Stimulated activated CD8-positive, alpha-beta memory T cell treated with anti-CD3 and anti-CD28 coated beads, Interleukin-15, amount 100 ng/mL, for 1 hour (primary cell): Measurements from ENCODE around the gene SYTL2.
"Not testable (repeated sequence)": the region's sequence is repeated elsewhere in the genome, so short reads cannot be mapped to it uniquely, and the experiment has no call there.

ENCODE experiments used
- DNase-seq: peaks from one replicate; pipeline ENCODE4 v3.0.0-alpha.2; 2020; ENCODE audit warnings: low read depth

Gene SYTL2

DNA sequence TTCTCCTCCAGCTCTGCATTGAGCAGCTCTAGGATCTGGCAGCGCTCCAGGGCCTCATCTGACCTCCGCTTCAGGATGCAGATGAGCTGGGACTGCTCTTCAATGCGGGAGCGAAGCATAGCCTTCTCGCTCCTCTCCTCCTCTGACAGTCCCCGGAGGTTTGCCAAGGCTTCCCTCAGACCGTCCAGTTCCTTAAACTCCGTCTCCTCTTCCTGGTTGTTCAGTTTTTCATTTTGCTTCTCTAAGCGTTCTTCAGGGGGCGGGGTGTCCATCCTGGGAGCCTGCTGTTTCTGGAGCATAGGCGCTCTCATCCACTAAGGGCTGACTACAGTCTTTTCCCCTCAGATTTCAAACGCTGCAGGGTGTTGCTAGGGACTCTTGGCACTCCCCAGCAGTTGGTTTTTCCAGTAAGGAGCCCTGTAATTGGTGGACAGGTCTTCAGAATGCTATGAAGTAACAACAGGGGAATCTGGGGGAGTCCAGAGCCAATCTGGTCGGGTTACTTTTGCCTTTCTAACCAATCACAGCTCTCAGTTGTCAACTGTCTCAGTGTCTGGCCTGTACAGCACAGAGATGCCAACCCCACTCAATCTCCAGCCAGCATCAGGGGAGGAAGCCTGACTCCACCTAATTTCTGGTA is 125.0 kb downstream of the SYTL2 start, which contains the start of gene CCDC89:
Gene CCDC89 (minus strand): TSS at position 376 of the 640 bp plus-strand sequence. CDS start 65 bp downstream, at position 311.
- DNase-seq: no peak

GRCh38 chr11:85685125-85685819 is 125.7 kb downstream of the SYTL2 start:
- no peak for DNase-seq

DNA sequence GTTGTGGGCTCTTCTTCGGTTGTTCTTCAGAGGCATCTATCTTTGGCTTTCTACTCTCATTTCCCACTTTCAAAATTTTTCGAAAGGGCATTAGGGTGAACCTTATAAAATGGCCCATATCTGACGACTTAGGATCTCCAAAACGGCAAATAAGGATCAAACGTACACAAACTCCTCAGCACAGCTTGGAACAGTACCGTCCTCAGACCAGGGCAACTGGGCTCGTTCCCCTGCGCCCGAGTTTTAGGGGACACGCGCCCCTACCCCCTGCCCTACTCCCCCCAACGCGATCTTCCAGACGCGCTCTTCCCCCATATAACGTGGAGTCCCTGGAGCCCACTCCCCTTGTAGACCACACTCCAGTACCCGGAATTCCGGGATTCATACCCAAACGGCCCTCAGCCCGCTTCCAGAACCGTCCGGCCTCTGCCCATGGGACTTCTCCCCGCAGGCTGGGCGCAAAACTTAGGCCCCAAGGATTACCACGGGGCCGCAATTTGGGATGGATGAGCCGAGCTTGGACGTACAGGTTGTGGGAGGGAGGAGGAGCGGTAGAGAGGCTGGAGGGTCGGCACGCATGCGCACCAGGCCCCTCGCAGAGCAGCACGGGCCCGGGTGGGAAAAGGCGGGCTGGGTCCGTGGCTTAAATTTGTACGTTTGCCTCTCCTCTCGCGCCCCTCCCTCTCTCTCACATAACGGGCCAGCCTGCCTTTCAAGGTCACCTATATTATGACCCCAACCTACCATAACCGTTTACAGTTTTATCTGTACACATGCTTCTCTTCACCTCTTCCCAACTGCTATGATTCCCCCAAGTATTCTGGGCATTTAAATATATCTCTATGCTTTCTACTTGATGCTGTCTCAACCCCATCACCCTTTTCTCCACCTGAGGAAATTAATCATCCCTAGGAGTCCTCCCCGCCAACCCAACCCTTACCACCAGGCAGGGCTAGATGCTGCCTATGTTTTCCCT is 128.3 kb downstream of the SYTL2 start:
- DNase-seq: peak; percentile 9

DNA sequence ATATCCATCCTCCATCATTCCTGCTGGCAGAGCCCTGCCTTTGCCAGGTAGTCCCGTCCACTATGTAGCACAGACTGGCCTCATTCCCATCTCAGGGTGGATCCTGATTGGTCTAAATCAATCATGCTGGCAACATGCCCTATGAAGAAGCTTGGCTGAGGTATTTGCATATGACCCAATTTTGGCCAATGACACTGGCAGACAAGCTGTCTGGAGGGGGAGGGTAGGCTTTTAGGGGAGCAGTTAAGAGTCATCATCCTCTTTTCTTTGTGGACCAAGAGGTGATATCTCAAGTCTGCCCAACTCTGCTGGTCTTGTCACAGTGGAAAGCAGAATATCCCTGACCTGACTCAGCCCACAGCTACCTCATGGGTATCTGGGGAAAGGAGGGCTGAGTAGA is 130.0 kb downstream of the SYTL2 start:
- DNase-seq: no peak

- DNase-seq: no peak
Measured at GRCh38 chr11:85679576-85679975, 131.4 kb downstream of the SYTL2 start.

DNA sequence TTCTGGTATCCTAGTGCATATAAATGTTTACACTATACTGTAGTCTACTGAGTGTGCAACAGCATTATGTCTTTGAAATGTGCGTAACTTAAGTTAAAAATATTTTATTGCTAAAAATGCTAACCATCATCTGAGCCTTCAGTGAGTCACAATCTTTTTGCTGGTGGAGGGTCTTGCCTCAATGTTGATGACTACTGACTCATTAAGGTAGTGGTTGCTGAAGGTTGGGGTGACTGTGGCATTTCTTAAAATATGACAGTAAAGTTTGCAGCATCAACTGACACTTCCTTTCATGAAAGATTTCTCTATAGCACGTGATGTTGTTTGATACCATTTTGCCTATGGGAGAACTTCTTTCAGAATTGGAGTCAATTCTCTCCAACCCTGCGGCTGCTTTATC is 137.5 kb downstream of the SYTL2 start:
- DNase-seq: no peak

GRCh38 chr11:85672105-85672902 is 138.6 kb downstream of the SYTL2 start:
- DNase-seq: no peak

GRCh38 chr11:85670949-85671663 is 139.8 kb downstream of the SYTL2 start:
- not testable (repeated sequence) for DNase-seq

DNA sequence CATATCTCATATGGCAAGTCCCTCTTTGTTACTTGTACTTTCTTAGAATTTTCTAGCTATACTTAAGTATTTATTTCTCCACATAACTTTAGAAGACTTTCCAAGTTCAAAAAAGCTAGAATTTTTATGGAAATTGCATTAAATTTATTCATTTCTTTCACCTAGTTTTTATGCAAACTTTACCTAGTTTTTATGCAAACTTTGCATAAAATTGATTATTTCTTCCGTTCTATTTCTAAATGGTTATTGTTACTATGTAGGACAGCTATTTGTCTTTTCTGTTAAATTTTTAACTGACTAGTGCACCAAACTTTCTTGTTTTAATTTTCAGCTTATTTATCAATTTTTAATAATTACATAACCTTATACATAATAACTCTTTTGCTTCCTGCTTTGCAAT is 142.8 kb downstream of the SYTL2 start:
- no peak for DNase-seq

- DNase-seq: no peak
Measured at GRCh38 chr11:85666687-85667086, 144.3 kb downstream of the SYTL2 start.

- DNase-seq: no peak
Measured at GRCh38 chr11:85665733-85666132, 145.2 kb downstream of the SYTL2 start.

DNA sequence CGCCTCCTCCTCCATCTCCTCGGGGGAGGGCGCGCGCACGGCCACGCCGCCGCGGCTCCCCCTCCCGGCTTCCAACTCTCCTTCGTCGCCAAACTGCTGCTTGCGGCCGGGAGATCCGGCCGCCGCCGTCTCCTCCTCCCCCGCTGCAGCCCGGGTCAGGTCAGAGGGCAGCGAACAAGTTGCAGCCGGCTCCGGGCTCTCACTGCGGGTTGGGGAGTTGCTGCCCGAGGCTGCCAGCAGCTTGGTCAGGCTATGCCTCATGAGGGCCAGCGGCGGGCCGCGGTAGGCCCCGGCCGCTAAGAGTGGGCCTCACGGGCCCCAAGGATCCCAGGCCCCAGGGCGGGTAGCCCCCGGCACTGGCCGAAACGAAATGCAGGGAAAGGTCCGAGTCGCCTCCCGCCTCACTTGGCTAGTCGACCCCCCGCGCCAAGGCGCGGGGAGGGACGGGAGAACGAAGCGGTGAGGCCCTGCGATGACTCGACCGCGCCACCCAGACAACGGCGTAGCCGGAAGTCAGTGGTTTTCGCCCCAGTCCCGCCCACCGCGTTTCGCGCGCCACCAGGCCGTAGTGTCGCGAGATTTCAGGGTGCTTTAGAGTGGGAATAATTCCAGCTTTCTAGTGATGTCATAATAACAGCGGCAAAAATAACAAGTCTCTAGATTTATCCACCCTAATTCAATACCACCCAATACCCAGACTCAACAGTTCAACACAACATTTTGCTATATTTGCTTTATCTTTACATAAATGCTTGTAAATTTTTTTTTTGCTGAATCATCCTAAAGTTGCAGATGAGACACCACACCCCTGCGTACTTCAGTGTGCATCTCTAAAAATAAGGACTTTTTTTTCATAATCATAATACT is 146.1 kb downstream of the SYTL2 start, which contains the start of gene CREBZF:
Gene CREBZF (minus strand): TSS at position 515 of the 867 bp plus-strand sequence. CDS start 254 bp downstream, at position 261.
- DNase-seq: peak; percentile 85

DNA sequence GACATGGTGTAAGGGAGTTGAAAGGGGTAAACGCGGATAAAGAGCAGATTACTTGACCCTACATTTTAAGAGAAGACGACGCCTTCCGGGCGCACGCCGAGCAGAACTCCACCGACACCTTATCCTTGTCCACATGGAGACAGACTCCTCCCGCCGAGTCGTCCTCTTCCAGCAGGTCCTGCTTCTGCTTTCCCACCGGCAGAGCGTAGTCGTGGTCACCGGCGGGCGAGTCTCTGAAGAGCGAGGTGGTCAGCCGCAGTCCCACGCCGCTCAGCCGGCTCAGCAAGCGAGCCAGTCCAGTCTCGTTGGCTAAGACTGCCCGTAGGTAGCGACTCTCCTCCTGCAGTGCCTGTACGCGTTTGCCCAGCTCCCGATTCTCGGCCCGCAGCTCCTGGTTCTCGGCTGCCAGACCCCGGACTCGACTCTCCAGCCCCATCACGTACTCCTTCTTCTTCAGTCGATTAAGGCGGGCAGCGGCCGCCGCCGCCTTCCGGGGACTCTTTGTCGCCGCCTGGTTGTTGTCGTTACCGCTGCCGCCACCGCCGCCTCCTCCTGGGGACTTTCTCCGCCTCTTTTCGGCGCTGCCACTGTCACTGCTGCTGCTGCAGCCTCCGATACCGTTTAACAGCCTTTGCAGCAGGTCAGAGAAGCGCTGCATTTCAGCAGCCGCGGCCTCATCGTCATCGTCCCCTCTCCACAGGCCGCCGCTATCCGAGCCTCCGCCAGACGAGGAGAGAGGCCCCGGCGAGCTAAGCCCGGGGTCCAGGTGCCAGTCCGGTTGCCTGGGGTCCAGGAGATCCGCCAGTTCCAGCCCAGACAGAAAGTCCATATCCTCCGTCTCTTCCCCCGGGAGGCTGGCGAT is 147.0 kb downstream of the SYTL2 start:
- DNase-seq: peak; percentile 71

- no peak for DNase-seq
Measured at GRCh38 chr11:85663080-85663752, 147.7 kb downstream of the SYTL2 start.

DNA sequence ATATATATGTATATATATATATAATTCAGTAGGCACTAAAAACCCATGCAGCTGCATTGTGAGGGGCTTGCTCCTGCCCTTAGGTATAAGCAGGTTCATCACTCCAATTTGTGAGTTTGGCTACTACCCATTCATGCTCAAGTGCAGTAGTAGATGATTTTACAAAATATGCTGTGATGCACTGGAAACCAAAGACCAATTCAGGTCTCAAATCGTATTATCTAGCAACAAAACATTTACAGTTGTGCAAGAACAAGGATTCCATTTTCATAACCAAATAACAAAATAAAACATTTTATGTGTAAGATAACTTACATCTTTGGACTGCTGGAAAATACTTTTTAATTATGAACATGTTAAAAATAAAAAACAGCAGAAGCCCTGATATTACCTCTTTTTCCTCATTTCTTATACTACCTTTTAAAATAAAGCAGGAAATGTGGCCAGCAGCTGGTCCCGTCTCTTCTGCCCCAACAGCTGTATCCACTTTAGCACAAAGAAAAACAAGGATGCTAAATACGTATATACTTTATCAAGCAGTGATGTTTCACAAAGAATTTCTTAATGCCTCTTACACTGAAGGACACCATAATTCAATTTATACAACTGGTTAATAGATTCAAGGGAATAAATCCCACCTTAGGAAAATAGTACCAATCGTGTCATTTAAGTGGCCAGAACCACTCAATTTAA is 148.8 kb downstream of the SYTL2 start:
- DNase-seq: no peak

DNA sequence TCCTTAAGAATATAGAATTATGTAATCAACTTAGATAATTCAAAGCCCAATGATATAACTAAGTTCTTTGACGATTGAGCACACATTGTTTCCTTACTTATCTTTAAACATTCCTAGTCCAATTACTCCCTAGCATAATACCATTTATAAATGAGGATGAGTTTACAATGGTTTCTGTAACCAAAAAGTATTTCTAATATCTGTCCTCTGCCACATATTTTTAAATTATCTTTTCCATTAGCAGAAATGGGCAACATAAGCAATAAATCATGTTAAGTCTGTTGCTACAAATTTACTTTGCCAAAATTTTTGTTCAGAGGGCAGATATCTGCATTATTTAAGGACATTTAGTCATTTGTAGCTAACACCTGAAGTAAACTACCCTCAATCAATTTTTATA is 152.8 kb downstream of the SYTL2 start:
- no peak for DNase-seq

- no peak for DNase-seq
Measured at GRCh38 chr11:85656777-85657176, 154.2 kb downstream of the SYTL2 start.

DNA sequence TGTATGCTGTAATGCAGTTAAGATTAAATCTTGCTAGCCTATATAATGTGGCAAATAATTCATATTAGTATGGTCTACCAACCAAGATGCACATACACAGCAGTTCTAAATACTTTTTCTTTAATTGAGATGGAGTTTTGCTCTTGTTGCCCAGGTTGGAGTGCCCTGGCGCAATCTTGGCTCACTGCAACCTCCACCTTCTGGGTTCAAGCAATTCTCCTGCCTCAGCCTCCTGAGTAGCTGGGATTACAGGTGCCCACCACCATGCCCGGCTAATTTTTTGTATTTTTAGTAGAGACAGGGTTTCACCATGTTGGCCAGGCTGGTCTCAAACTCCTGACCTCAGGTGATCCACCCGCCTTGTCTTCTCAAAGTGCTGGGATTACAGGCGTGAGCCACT is 156.6 kb downstream of the SYTL2 start:
- not testable (repeated sequence) for DNase-seq
